Adrenal gland (tissue), 5 donors: ENCODE data around the gene MYO7A.

Experiments
- CTCF ChIP-seq, 6 experiments: fragments of 450-650 bp in 4 of 6; fragments of 200-600 bp in 2 of 6; sonication (generic) in 1 of 6; IDR thresholded peaks; 1 replicate in 5 of 6; 2 replicates in 1 of 6; pipeline versions ENCODE4 v1.5.1 to v1.8.0; 2016 to 2021; ENCODE audit warnings: antibody characterized with exemption in 6 of 6, mild to moderate bottlenecking in 2 of 6, moderate library complexity in 1 of 6
- POLR2A ChIP-seq, 2 donors: fragments of 450-650 bp; IDR thresholded peaks; one replicate each; pipeline ENCODE4 v1.6.1; 2017; ENCODE audit warnings: antibody characterized with exemption in 2 of 2, mild to moderate bottlenecking in 2 of 2, moderate library complexity in 1 of 2
- donor health status: DM: no; HTN: no; CAD: no.

GRCh38 chr11:77142091-77142975, 14.3 kb downstream of the MYO7A start:
- TF ChIP-seq POLR2A (IDR thresholded peaks at IDR 0.05) = no peak
- TF ChIP-seq CTCF (IDR thresholded peaks at IDR 0.05) = no peak
